Daoy (cell line): ENCODE data around the gene TLL2. TPM values are rescaled to one million over a fixed set of nuclear protein-coding genes. Genes with fewer than 3 reads are reported as not detected.

ENCODE experiments used
- DNase-seq: peaks from one replicate; pipeline ENCODE4 v3.0.0-alpha.2; 2015; ENCODE audit warnings: low read depth
- total RNA-seq: library from RNA; depleted of rRNA; stranded (reverse); fragments of >200 nt; shearing (Covaris generic); gene quantifications from 2 replicates; pipeline ENCODE4 v1.2.3, GENCODE V29; 2014

Gene TLL2
- total RNA-seq, 1 experiment from 2014 or later, result 0.29 TPM

DNA sequence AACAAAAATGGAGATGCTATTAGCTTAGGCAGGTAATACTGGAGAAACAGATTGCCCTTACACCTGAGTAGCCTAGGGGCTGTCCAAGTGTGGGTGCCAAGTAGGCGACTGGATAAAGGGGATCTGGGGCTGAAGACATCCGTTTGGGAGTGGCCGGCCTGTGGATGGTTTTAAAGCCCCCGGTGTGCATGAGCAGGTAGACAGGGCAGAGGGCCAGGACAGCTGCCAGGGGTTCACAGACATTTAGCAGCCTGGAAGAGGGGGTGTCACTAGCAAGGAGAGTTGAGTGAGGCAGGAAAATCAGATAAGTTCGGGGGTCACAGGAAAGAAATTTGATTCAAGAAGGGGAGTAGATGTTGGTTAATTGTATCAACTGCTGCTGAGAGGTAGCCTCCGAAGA lies 153.4 kb downstream of the TLL2 start:
- DNase-seq, result no peak

- DNase-seq, result no peak
Observed at GRCh38 chr10:96359616-96360015, 154.1 kb downstream of the TLL2 start.

GRCh38 chr10:96358851-96359540 lies 154.7 kb downstream of the TLL2 start, which contains the start of gene OPALIN:
OPALIN (minus strand) TSS chr10:96359002; CDS start chr10:96358896, 106 bp downstream.
- no peak for DNase-seq

GRCh38 chr10:96357038-96357620 lies 156.6 kb downstream of the TLL2 start:
- no peak for DNase-seq

DNA sequence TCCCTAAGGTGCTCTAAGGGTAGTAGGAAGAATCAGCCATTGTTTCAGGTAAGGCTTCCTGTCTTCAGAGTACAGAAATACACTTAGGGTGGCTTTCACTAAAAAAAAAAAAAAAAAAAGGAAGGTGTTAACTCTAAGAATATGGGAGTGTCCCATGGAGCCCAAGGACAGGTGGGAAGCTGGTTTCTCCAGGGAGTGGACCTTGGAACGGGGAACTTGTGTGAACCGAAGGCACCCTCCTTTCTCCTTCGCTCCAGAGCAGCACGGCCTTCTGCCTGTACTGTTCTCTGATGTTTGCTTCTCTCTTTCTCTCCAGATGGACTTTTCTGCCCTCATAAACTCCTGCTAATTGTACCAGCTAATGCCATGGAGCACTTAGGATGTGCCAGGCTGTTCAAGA lies 161.1 kb downstream of the TLL2 start:
- no peak for DNase-seq

GRCh38 chr10:96352027-96352426 lies 161.7 kb downstream of the TLL2 start:
- no peak for DNase-seq

DNA sequence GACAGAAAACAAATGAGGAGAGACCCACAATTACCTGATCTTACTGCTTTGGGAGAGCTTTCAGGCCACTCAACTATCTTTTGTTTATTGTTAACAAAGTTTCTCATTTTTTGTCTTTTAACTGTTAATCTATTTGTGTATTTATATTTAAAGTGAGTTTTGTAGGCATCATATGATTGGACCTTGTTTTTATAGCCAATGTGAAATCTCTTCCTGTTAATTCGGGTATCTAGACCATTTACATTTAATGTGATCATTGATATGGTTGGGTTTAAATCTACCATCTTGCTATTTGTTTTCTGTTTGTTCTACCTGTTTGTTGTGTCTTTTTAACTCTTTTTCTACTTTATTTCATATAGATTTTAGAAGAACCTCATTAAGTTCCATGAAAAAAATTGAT lies 167.4 kb downstream of the TLL2 start:
- no peak for DNase-seq

- no peak for DNase-seq
Observed at GRCh38 chr10:96345222-96345621, 168.5 kb downstream of the TLL2 start.

DNA sequence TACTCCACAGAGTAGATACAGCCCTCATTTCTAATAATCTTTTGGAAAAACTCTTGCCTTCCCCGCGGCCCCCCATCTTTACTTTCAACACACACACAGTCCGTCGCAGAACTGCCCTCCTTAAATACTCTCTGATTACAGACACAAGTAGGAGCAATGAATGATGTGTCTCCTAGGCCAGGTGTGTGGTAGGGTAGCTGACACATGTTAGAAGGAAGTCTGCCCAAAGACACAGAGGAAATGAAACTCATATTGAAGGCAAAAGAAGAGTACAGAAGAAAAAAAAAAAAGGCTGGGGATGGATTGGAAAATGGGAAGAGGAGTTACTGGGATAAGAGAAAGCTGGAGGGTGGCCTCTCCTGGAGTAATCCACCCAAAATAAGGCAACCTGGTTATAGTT lies 169.5 kb downstream of the TLL2 start:
- DNase-seq, result no peak

DNA sequence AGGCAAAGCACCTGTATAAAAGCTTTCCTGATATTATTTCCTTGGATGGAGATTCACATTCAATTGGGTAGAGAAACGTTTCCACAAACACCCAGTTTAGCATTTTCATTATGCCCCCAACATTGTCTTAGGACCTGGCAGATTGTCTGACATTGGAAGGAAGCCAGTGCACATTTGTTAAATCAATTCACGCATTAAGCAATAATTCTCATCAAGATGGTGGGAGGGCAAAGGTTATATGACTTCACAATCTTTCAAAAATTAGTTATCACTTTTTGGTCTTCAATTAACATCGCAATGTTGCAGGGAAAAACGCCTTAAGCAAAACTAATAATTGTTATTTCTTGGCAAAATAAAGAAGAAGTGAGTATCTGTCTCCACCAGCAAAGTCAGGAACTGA lies 171.3 kb downstream of the TLL2 start:
- DNase-seq, result no peak

DNA sequence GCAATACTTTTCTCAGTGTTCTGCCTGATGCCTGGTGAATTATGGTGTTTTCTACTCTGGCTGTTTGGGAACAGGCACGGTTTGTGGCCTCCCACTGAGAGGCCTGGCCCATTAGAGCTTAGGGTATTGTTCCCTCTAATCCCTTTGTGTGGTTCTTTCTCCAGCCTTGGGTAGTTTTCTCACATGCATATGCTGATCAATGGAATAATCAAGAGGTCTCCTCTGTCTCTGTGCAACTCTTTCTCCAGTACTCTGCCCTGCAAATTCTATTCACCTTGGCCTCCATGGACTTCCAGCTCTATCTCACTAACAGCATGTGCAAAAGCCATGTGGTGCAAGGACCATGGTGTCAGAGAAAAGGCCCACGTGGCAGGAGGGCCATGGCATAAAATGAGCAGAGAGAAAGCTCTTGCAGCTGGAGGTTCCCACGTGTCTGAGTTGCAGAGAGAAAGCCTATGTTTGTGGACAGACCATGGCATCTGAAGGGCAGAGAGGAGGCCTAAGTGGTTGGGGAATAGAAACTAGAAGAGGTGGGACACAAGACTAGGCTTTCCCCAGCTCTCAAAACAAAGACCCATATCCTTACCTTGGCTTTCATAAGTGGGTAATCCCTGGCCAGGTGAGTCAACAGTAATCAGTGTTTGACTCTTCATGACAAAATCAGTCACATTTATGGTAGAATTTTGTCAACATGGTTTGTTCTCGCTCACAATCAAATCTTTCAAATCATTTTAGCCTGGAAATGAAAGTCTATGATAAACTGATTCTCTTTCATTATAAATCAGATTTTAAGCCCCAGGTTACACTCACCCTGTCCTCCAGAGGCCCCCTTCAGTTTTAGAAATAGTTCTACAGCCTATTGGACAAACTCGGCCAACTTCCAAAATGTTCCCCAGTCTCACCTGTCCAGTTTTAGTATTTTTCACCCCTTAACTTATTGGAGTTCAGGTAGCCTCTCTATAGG lies 172.2 kb downstream of the TLL2 start:
- DNase-seq, result no peak

DNA sequence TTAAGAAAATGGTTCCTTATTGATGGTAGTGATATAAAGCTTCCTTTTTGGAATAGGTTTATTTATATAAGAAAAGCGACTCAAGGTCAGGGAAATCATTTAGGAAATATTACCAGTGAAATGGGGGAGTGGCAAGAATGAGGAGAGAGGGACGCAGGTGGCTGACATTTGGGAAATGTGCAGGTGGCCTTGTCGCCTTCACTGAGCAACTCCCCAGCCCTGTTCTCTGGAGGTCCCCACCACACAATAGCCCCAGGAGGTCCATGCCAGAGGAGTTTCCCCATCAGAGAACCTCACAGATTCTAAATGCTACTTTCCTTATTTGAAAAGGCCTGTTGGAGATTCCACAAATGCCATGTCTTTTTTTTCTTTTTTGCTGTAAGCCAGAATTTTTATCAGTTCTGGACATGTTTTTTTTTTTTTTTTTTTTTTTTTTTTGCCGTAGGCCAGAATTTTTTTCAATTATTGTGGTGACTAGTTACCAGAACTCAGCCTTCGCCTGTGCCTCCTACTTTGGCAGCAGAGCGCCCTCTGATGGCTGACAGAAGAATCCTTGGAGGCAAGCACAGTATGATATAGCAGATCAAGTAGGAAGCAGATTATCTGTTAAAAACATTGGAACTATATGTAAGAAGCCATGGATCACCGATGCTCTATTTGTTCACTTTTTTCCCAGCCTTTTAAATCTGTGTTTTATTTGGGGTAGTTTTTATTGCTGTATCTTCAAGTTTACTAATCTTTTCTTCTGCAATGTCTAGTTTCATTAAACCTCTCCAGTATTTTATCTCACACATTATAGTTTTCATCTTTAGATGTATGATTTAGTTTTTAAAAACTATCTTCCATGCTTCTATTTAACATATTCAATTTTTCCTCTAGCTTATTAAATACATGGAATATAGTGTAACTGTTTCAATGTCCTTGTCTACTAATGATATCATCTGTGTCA lies 173.5 kb downstream of the TLL2 start:
- peak; percentile 69 for DNase-seq

- DNase-seq, result no peak
Observed at GRCh38 chr10:96339383-96339782, 174.3 kb downstream of the TLL2 start.

- no peak for DNase-seq
Observed at GRCh38 chr10:96338279-96338925, 175.3 kb downstream of the TLL2 start.

- no peak for DNase-seq
Observed at GRCh38 chr10:96337106-96337505, 176.6 kb downstream of the TLL2 start.

DNA sequence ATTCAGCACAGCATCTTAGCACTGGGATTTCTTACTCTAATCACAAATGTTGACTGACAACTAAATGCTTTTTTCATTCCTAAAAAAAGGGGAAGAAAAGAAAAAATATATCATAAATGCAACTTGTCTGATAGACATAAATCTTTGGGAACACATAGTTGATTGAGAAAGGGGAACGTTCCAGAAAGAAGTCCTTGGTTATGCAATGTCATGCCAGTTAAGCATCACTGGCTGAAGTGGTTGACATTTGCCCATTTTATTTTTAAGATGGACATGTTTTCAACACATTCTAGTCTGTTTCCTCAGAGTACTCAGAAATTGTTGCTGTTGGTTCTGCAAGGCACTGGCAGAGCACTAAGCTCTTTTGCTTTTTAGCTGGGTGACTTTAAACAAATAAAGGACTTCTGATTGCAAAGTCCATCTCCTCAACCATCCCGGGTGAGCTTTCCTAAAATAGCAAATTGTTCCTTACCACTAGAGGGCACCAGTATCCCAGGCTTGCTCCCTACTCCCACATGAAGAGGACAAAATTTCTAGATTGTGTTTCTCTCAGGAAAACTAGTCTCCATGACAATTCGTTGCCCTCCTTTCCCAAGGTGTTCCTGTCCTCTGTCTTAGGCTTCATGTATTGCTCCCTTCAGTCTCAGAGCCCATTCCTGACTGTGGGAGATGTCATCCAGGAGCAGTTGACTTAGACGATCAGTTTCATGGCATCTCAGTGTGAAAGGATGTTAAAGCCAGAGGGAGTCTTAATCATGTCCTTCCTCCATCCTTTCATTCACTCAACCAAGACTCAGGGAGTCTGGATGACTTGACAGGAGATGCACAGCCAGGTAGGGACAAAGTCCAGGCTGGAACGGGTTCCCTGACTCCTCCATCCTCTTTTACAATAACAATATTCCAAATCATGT lies 178.9 kb downstream of the TLL2 start:
- DNase-seq, result peak; percentile 21

DNA sequence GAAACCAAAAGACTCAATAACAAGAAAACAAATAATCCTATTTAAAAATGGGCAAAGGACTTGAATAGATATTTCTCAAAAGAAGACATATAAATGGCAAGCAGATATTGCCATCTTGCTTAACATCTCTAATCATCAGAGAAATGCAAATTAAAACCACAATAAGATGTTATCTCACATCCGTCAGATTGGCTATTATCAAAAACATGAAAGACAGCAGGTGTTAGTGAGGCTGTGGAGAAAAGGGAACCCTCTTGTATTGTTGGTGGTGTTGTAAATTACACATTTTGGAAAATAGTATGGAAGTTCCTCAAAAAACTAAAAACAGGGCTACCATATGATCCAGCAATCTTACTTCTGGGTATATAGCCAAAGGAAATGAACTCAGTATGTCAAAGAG lies 180.6 kb downstream of the TLL2 start:
- DNase-seq, result no peak

GRCh38 chr10:96327462-96327861 lies 186.3 kb downstream of the TLL2 start:
- no peak for DNase-seq

- DNase-seq, result no peak
Observed at GRCh38 chr10:96325719-96326373, 187.9 kb downstream of the TLL2 start.
